Panc1 (cell line): ENCODE data around the gene VOPP1. TPM values are rescaled to one million over a fixed set of nuclear protein-coding genes. Genes with fewer than 3 reads are reported as not detected.

Experiments
- ATAC-seq: fragments of 200-7000 bp; cut with Tn5 transposase; 2 replicates; pipeline ENCODE4 v1.9.1; 2020; ENCODE audit warnings: mild to moderate bottlenecking, moderate library complexity
- BruUV-seq: library from RNA; stranded (reverse); fragments of 400-500 nt; replicated peaks from 2 replicates; lab custom pipeline; 2021; lab: Mats Ljungman, UMichigan
- CTCF ChIA-PET: fragments of 300-600 bp; sonication (Branson Sonifier 250); formaldehyde crosslinking; loops from one replicate; lab custom pipeline; 2022; ENCODE audit warnings: antibody characterized with exemption; lab: Charles Lee
- POLR2A ChIA-PET: fragments of 300-600 bp; sonication (Branson Sonifier 250); formaldehyde crosslinking; loops from one replicate; lab custom pipeline; 2022; ENCODE audit warnings: antibody characterized with exemption; lab: Charles Lee
- DNase-seq: peaks from one replicate; pipeline ENCODE4 v3.0.0-alpha.2; 2010; ENCODE audit warnings: low read depth, low spot score
- H3K27ac ChIP-seq: 2 replicates; pipeline ENCODE4 v1.5.1; 2011; ENCODE audit warnings: mild to moderate bottlenecking, low read length, inconsistent platforms
- H3K27me3 ChIP-seq: fragments of 200-500 bp; sonication (Bioruptor generic); 2 replicates; pipeline ENCODE4 v1.6.0; 2014; ENCODE audit warnings: low read length, inconsistent platforms; ENCODE audit not compliant: control insufficient read depth, insufficient read depth
- H3K36me3 ChIP-seq: fragments of 200-500 bp; sonication (Bioruptor generic); 2 replicates; pipeline ENCODE4 v1.5.1; 2014; ENCODE audit warnings: inconsistent platforms, mild to moderate bottlenecking, low read length, moderate library complexity; ENCODE audit not compliant: control insufficient read depth, insufficient read depth
- H3K4me1 ChIP-seq: 2 replicates; pipeline ENCODE4 v1.5.1; 2011; ENCODE audit warnings: inconsistent platforms, mild to moderate bottlenecking, low read length, moderate library complexity; ENCODE audit not compliant: control insufficient read depth, insufficient read depth
- H3K4me3 ChIP-seq, 2 experiments: 2 replicates each; pipeline ENCODE4 v1.5.1; 2011 to 2012; ENCODE audit warnings: low read depth in 2 of 2, low read length in 2 of 2, mild to moderate bottlenecking in 2 of 2, inconsistent platforms in 1 of 2, moderate library complexity in 1 of 2
- H3K9me3 ChIP-seq: fragments of 200-500 bp; sonication (Bioruptor generic); 2 replicates; pipeline ENCODE4 v1.5.1; 2014; ENCODE audit warnings: low read depth, mild to moderate bottlenecking, inconsistent platforms, low read length, moderate library complexity; ENCODE audit not compliant: control insufficient read depth, insufficient read depth
- CTCF ChIP-seq: fragments of 450-650 bp; IDR thresholded peaks from 2 replicates; pipeline ENCODE4 v1.5.1; 2017; ENCODE audit warnings: mild to moderate bottlenecking
- POLR2AphosphoS5 ChIP-seq: IDR thresholded peaks from 2 replicates; pipeline ENCODE4 v1.6.1; 2012; ENCODE audit warnings: mild to moderate bottlenecking, low read depth, low read length, moderate library complexity
- REST ChIP-seq, 2 experiments: IDR thresholded peaks; 2 replicates each; pipeline ENCODE4 v1.6.1; 2011 to 2012; ENCODE audit warnings: low read depth in 2 of 2, control low read depth in 1 of 2, low read length in 1 of 2, mild to moderate bottlenecking in 1 of 2, moderate library complexity in 1 of 2; ENCODE audit not compliant: insufficient read depth in 1 of 2
- SIN3A ChIP-seq: IDR thresholded peaks from 2 replicates; pipeline ENCODE4 v1.6.1; 2012; ENCODE audit warnings: low read depth, mild to moderate bottlenecking, low read length, moderate library complexity, borderline replicate concordance; ENCODE audit not compliant: insufficient read depth
- TCF7L2 ChIP-seq: IDR thresholded peaks from 2 replicates; pipeline ENCODE4 v1.6.1; 2011; ENCODE audit warnings: mild to moderate bottlenecking, low read depth, low read length, inconsistent platforms
- in situ Hi-C: cut with HindIII; loops from 2 replicates; pipeline ENCODE4 v1.10.0; 2016; ENCODE audit warnings: low sequenced_read_pairs, low pct_unique_long_range_greater_than_20kb
- intact Hi-C: fragments of 100-400 bp; cut with micrococcal nuclease; formaldehyde crosslinking; loops from one replicate; pipeline ENCODE4 v1.10.0; 2022; ENCODE audit not compliant: unreplicated experiment
- total RNA-seq: library from RNA; stranded (reverse); gene quantifications from one replicate; pipeline ENCODE4 v1.2.1, GENCODE V29; 2021; ENCODE audit not compliant: unreplicated experiment

Gene VOPP1
- total RNA-seq, 1 experiment from 2014 or later = 131 TPM

GRCh38 chr7:55534916-55535590, 37.2 kb downstream of the VOPP1 start:
- BruUV-seq = no TSS peak
- Histone ChIP-seq H3K4me1 (peaks cover 35% of the 10 kb centered on the region), H3K9me3 (no peaks in the 10 kb centered on the region), H3K36me3 (no peaks in the 10 kb centered on the region), H3K27ac (peak overlapping the region; percentile 40; the same call in 1 of the 2 replicates), H3K27me3 (no peaks in the 10 kb centered on the region), H3K4me3 (no peak overlapping the region)
- in situ Hi-C loops = no loop called here
- intact Hi-C loops = no loop called here
- DNase-seq (no peak), ATAC-seq (no peak; the same call in 1 of the 2 replicates)
- ChIA-PET CTCF (no interaction called here), POLR2A (no interaction called here)
- TF ChIP-seq CTCF (no peak), REST (IDR thresholded peaks at IDR 0.05; ENCODE audit: insufficient read depth in 1 of 2, low read depth in 2 of 2, low read length in 1 of 2) (no peak), POLR2AphosphoS5 (no peak), TCF7L2 (no peak), SIN3A (no peak)

GRCh38 chr7:55534262-55534915, 37.9 kb downstream of the VOPP1 start:
- peaks cover 35% of the 10 kb centered on the region for H3K4me1 ChIP-seq
- no TSS peak for BruUV-seq
- peak; percentile 73 for ATAC-seq
- CTCF ChIA-PET = no interaction called here
- no peak for DNase-seq
- H3K36me3 ChIP-seq = no peaks in the 10 kb centered on the region
- no peak overlapping the region for H3K4me3 ChIP-seq
- in situ Hi-C loops = no loop called here
- intact Hi-C loops = no loop called here
- H3K27me3 ChIP-seq = no peaks in the 10 kb centered on the region
- POLR2A ChIA-PET = interaction anchor here (1.5 kb wide), 1 partner anchor 15 kb away, joined by 5 read pairs; no protein-coding TSS in a partner anchor
- peak overlapping the region; percentile 40 for H3K27ac ChIP-seq
- H3K9me3 ChIP-seq = no peaks in the 10 kb centered on the region
- TF ChIP-seq REST (IDR thresholded peaks at IDR 0.05; ENCODE audit: insufficient read depth in 1 of 2, low read depth in 2 of 2, low read length in 1 of 2) = no peak
- TF ChIP-seq CTCF = no peak
- no peak for TF ChIP-seq SIN3A
- TF ChIP-seq POLR2AphosphoS5 = no peak
- TF ChIP-seq TCF7L2 = no peak
